PC-9 (cell line): ENCODE measurements around the gene TTC28. TPM values are rescaled to one million over a fixed set of nuclear protein-coding genes. Genes with fewer than 3 reads are reported as not detected.
"Not testable (repeated sequence)": the region's sequence is repeated elsewhere in the genome, so short reads cannot be mapped to it uniquely, and the experiment has no call there.

Source experiments
- BruUV-seq: library from RNA; stranded (reverse); fragments of 400-500 nt; replicated peaks from 2 replicates; lab custom pipeline; 2021; lab: Mats Ljungman, UMichigan
- CTCF ChIA-PET: fragments of 300-600 bp; sonication (Branson Sonifier 250); formaldehyde crosslinking; loops from one replicate; lab custom pipeline; 2022; ENCODE audit warnings: antibody characterized with exemption; lab: Charles Lee
- POLR2A ChIA-PET: fragments of 300-600 bp; sonication (Branson Sonifier 250); formaldehyde crosslinking; loops from one replicate; lab custom pipeline; 2022; ENCODE audit warnings: antibody characterized with exemption; ENCODE audit not compliant: unreplicated experiment; lab: Charles Lee
- DNase-seq, 2 experiments: peaks; one replicate each; pipeline versions ENCODE4 v3.0.0 to v3.0.0-alpha.2; 2015 to 2022; ENCODE audit warnings: mixed read lengths in 1 of 2
- H2AFZ ChIP-seq: fragments of 200-600 bp; sonication (generic); 2 replicates; pipeline ENCODE4 v1.8.1; 2017; ENCODE audit warnings: antibody characterized with exemption
- H3F3A ChIP-seq: fragments of 200-600 bp; sonication (generic); 2 replicates; pipeline ENCODE4 v1.8.1; 2017; ENCODE audit warnings: antibody characterized with exemption, mild to moderate bottlenecking, low read depth; ENCODE audit not compliant: insufficient read depth
- H3K27ac ChIP-seq: fragments of 200-600 bp; sonication (generic); 2 replicates; pipeline ENCODE4 v1.6.1; 2016; ENCODE audit warnings: mixed run types
- H3K27me3 ChIP-seq: fragments of 200-600 bp; sonication (generic); 2 replicates; pipeline ENCODE4 v1.6.1; 2016; ENCODE audit warnings: low read depth, mixed run types; ENCODE audit not compliant: insufficient read depth
- H3K36me3 ChIP-seq: fragments of 200-600 bp; sonication (generic); 2 replicates; pipeline ENCODE4 v1.6.1; 2016; ENCODE audit warnings: low read depth, mixed run types
- H3K4me1 ChIP-seq: fragments of 200-600 bp; sonication (generic); replicated peaks from 2 replicates; pipeline ENCODE4 v1.6.1; 2016; ENCODE audit warnings: mixed run types; ENCODE audit not compliant: insufficient read depth
- H3K4me2 ChIP-seq: fragments of 200-600 bp; sonication (generic); 2 replicates; pipeline ENCODE4 v1.6.1; 2017; ENCODE audit warnings: mixed run types
- H3K4me3 ChIP-seq: fragments of 200-600 bp; sonication (generic); 2 replicates; pipeline ENCODE4 v1.6.1; 2016; ENCODE audit warnings: mixed run types
- H3K79me2 ChIP-seq: fragments of 200-600 bp; sonication (generic); 2 replicates; pipeline ENCODE4 v1.6.1; 2017; ENCODE audit warnings: low read depth, mixed run types
- H3K9me2 ChIP-seq: fragments of 200-600 bp; sonication (generic); 2 replicates; pipeline ENCODE4 v1.8.1; 2017; ENCODE audit warnings: mild to moderate bottlenecking; ENCODE audit not compliant: insufficient read depth
- H3K9me3 ChIP-seq: fragments of 200-600 bp; sonication (generic); 2 replicates; pipeline ENCODE4 v1.8.1; 2016; ENCODE audit warnings: low read depth; ENCODE audit not compliant: insufficient read depth
- H4K20me1 ChIP-seq: fragments of 200-600 bp; sonication (generic); 2 replicates; pipeline ENCODE4 v1.8.1; 2017; ENCODE audit not compliant: insufficient read depth
- EZH2 ChIP-seq: fragments of 200-600 bp; sonication (generic); IDR thresholded peaks from 2 replicates; pipeline ENCODE4 v1.8.0; 2017; ENCODE audit warnings: antibody characterized with exemption, low read depth
- intact Hi-C: fragments of 100-400 bp; cut with micrococcal nuclease; formaldehyde crosslinking; loops from one replicate; pipeline ENCODE4 v1.10.0; 2022; ENCODE audit not compliant: unreplicated experiment
- total RNA-seq: library from RNA; stranded (reverse); gene quantifications from 2 replicates; pipeline ENCODE4 v1.2.3, GENCODE V29; 2021
- TF ChIP-seq, protein P1 (sequence below): fragments of 200-600 bp; sonication (generic); conservative IDR thresholded peaks from 2 replicates; pipeline ENCODE4 v1.6.1; 2017; ENCODE audit warnings: mixed run types, antibody characterized with exemption, mild to moderate bottlenecking, moderate library complexity

The TTC28 gene
- total RNA-seq, 1 experiment from 2014 or later, result 6.7 TPM

DNA sequence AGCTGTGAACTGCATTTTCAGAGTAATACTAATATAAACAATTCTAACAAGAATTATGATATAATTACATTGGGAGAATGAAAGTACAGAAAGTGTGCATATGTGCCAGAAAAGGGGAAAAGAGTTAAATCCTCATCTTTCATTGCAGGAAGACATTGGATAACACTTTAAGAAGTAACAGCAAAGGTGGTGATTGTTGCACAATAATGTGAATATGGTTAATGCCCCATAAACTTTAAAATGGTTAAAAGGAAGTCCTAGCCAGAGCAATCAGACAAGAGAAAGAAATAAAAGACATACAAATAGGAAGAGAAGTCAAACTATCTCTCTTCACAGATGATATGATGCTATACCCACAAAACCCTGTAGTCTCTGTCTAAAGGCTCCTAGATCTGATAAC lies 111.5 kb downstream of the TTC28 start:
- H3K9me2 ChIP-seq, result no peaks in the 10 kb centered on the region
- no peaks in the 10 kb centered on the region for H3K36me3 ChIP-seq
- ChIA-PET CTCF (no interaction called here), POLR2A (no interaction called here)
- no peaks in the 10 kb centered on the region for H3K27me3 ChIP-seq
- H2AFZ ChIP-seq, result no peak overlapping the region
- no peaks in the 10 kb centered on the region for H3K9me3 ChIP-seq
- no peaks in the 10 kb centered on the region for H4K20me1 ChIP-seq
- H3F3A ChIP-seq, result no peaks in the 10 kb centered on the region
- no peaks in the 10 kb centered on the region for H3K79me2 ChIP-seq
- no peak for DNase-seq
- no TSS peak for BruUV-seq
- intact Hi-C loops, result no loop called here
- H3K4me3 ChIP-seq, result no peak overlapping the region
- no peak for TF ChIP-seq EZH2
- TF ChIP-seq, protein P1, sequence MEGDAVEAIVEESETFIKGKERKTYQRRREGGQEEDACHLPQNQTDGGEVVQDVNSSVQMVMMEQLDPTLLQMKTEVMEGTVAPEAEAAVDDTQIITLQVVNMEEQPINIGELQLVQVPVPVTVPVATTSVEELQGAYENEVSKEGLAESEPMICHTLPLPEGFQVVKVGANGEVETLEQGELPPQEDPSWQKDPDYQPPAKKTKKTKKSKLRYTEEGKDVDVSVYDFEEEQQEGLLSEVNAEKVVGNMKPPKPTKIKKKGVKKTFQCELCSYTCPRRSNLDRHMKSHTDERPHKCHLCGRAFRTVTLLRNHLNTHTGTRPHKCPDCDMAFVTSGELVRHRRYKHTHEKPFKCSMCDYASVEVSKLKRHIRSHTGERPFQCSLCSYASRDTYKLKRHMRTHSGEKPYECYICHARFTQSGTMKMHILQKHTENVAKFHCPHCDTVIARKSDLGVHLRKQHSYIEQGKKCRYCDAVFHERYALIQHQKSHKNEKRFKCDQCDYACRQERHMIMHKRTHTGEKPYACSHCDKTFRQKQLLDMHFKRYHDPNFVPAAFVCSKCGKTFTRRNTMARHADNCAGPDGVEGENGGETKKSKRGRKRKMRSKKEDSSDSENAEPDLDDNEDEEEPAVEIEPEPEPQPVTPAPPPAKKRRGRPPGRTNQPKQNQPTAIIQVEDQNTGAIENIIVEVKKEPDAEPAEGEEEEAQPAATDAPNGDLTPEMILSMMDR, result no peak
- no peak overlapping the region for H3K27ac ChIP-seq
- H3K4me2 ChIP-seq, result no peak overlapping the region
- H3K4me1 ChIP-seq, result no peaks in the 10 kb centered on the region

DNA sequence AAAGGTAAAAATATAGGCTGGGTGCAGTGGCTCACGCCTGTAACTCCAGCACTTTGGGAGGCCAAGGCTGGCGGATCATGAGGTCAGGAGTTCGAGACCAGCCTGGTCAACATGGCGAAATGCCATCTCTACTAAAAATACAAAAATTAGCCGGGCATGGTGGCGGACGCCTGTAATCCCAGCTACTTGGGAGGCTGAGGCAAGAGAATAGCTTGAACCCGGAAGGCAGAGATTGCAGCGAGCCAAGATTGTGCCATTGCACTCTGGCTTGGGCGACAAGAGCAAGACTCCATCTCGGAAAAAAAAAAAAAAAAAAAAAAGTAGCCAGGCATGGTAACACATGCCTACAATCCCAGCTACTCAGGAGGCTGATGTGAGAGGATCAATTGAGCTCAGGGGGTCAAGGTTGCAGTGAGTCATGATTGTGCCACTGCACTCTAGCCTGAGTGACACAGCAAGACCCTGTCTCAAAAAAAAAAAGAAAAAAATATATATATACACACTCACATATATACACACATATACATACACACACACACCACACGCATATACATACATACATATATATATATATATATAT lies 112.6 kb downstream of the TTC28 start:
- POLR2A ChIA-PET, H3K27ac ChIP-seq, H3K79me2 ChIP-seq, H3K9me3 ChIP-seq, H3K27me3 ChIP-seq, H4K20me1 ChIP-seq, H3K4me1 ChIP-seq, H3K4me3 ChIP-seq, H3K4me2 ChIP-seq, BruUV-seq, H3K36me3 ChIP-seq, CTCF ChIA-PET, H2AFZ ChIP-seq, intact Hi-C loops, H3F3A ChIP-seq, DNase-seq, H3K9me2 ChIP-seq: not testable (repeated sequence)

DNA sequence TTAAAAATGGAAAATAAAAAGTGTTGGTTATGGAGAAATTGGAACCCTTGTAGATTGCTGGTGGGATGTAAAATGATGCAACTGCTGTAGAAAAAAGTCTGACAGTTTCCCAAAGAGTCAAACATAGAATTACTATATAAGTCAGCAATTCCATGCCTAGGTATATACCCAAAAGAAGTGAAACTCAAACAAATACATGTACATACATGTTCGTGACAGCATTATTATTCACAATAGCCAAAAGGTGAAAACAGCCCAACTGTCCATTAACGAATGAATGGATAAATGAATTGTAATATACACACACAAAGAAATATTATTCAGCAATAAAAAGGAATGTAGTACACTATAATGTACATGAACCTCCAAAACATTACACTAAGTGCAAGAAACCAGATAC lies 116.0 kb downstream of the TTC28 start:
- no peak overlapping the region for H2AFZ ChIP-seq
- H3K4me3 ChIP-seq, result no peak overlapping the region
- BruUV-seq, result no TSS peak
- intact Hi-C loops, result no loop called here
- peaks cover 16% of the 10 kb centered on the region for H3K4me1 ChIP-seq
- no peaks in the 10 kb centered on the region for H4K20me1 ChIP-seq
- H3K36me3 ChIP-seq, result no peaks in the 10 kb centered on the region
- H3K27ac ChIP-seq, result no peak overlapping the region
- no peaks in the 10 kb centered on the region for H3K27me3 ChIP-seq
- 0 out of 2 replicates have a peak, but pooled peaks cover 5% of the 10 kb centered on the region for H3K9me3 ChIP-seq
- DNase-seq, result no peak
- H3K4me2 ChIP-seq, result no peak overlapping the region
- peaks cover 15% of the 10 kb centered on the region; the same call in 1 of the 2 replicates for H3F3A ChIP-seq
- no peaks in the 10 kb centered on the region for H3K9me2 ChIP-seq
- TF ChIP-seq, protein P1, result no peak
- no peaks in the 10 kb centered on the region for H3K79me2 ChIP-seq
- POLR2A ChIA-PET, result no interaction called here
- CTCF ChIA-PET, result no interaction called here

DNA sequence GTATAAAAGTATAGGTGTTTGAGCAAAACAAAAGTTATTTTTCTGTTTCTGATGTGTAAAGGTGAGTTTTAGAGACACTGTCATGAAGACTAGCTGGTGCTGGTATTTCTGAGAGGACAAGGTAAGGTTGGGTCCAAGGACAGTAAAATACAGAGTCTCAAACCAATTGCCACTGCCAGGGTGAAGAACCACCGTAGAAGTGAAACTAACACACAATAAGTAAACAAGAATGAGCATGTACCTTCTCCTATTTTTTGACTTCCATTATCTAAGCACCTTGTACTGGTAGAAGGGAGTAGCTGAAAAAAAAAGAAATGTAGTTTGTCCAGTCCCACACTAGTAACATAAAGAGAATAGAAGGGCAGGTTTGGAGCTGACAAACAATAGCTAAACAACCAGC lies 117.3 kb downstream of the TTC28 start:
- no TSS peak for BruUV-seq
- Histone ChIP-seq H3K36me3 (no peaks in the 10 kb centered on the region), H3K4me3 (no peak overlapping the region), H4K20me1 (no peaks in the 10 kb centered on the region), H3K27ac (no peak overlapping the region), H3K9me2 (no peaks in the 10 kb centered on the region), H3K79me2 (no peaks in the 10 kb centered on the region), H3K27me3 (no peaks in the 10 kb centered on the region), H3K9me3 (0 out of 2 replicates have a peak, but pooled peaks cover 5% of the 10 kb centered on the region), H2AFZ (no peak overlapping the region), H3F3A (peaks cover 15% of the 10 kb centered on the region; the same call in 1 of the 2 replicates), H3K4me1 (peaks cover 16% of the 10 kb centered on the region), H3K4me2 (no peak overlapping the region)
- TF ChIP-seq EZH2, result no peak
- TF ChIP-seq, protein P1, result no peak
- POLR2A ChIA-PET, result no interaction called here
- CTCF ChIA-PET, result interaction anchor here (0.7 kb wide), 1 partner anchor 51 kb away, joined by 3 read pairs; no protein-coding TSS in a partner anchor
- no peak for DNase-seq
- intact Hi-C loops, result no loop called here

DNA sequence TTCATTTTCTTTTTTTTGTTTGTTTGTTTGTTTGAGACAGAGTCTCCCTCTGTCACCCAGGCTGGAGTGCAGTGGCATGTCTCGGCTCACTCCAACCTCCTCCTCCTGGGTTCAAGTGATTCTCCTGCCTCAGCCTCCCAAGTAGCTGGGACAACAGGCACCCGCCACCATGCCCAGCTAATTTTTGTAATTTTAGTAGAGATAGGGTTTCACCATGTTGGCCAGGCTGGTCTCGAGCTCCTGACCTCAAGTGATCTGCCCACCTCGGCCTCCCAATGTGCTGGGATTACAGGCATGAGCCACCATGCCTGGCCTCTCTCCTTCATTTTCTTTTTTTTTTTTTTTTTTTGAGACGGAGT lies 118.9 kb downstream of the TTC28 start:
- intact Hi-C loops, result loop anchor here (1.0 kb wide), 1 partner anchor 16 kb away; no protein-coding TSS in a partner anchor
- BruUV-seq, CTCF ChIA-PET, H4K20me1 ChIP-seq, H3K36me3 ChIP-seq, H3K9me2 ChIP-seq, H3K79me2 ChIP-seq, DNase-seq, H3K9me3 ChIP-seq, H3K27me3 ChIP-seq, H3K4me3 ChIP-seq: not testable (repeated sequence)
- peaks cover 16% of the 10 kb centered on the region for H3K4me1 ChIP-seq
- H3K27ac ChIP-seq, result peak overlapping the region; percentile 63
- peaks cover 15% of the 10 kb centered on the region; the same call in 1 of the 2 replicates for H3F3A ChIP-seq
- POLR2A ChIA-PET, result interaction anchor here (0.6 kb wide), 2 partner anchors 47 to 1400 kb away, joined by 5 to 15 read pairs; no protein-coding TSS in a partner anchor
- peak overlapping the region; percentile 14; the same call in 1 of the 2 replicates for H3K4me2 ChIP-seq
- H2AFZ ChIP-seq, result peak overlapping the region; percentile 31; the same call in 1 of the 2 replicates
